HPDE6-E6E7 (cell line): Measurements from ENCODE around the gene EYS.
A peak's percentile ranks its signal among the peaks of the same experiment; 100 is the strongest.
"Not testable (repeated sequence)": the region's sequence is repeated elsewhere in the genome, so short reads cannot be mapped to it uniquely, and the experiment has no call there.

ENCODE experiments used
- DNase-seq: peaks from one replicate; pipeline ENCODE4 v3.0.0; 2011; ENCODE audit warnings: missing footprints; ENCODE audit errors: extremely low spot score

Gene EYS

GRCh38 chr6:63839485-63839884 lies 1867.5 kb downstream of the EYS start:
- DNase-seq, result no peak

DNA sequence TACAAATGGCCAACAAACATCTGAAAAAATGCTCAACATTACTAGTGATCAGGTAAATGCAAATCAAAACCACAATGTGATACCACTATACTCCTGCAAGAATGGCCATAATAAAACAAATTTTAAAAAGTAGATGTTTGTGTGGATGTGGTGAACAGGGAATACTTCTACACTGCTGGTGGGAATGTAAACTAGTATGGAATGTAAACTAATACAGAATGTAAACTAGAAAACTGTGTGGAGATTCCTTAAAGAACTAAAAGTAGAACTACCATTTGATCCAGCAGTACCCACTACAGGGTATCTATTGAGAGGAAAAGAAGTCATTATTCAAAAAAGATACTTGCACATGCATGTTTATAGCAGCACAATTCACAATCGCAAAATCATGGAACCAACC lies 1878.3 kb downstream of the EYS start:
- not testable (repeated sequence) for DNase-seq

DNA sequence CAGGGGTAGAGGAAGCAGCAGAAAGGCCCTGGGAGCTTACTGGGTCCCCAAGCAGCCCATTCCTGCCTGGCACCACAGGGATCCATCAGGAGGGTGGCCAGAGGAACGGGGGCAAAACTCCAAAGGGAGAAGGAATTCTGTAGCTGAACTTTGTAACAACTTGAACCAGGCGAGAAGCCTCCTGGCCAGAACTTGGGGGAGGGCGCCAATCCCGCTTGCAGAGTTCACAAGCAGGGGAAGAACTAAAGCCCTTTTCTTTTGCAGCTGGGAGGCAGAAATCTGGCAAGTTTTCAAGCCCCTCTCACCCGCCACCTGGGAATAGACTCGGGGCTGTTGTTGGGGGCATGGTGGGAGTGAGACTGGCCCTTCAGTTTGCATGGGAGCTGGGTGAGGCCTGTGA lies 1882.3 kb downstream of the EYS start:
- no peak for DNase-seq

- DNase-seq, result no peak
Measured at GRCh38 chr6:63821442-63821841, 1885.6 kb downstream of the EYS start.

- DNase-seq, result no peak
Measured at GRCh38 chr6:63819831-63820230, 1887.2 kb downstream of the EYS start.

DNA sequence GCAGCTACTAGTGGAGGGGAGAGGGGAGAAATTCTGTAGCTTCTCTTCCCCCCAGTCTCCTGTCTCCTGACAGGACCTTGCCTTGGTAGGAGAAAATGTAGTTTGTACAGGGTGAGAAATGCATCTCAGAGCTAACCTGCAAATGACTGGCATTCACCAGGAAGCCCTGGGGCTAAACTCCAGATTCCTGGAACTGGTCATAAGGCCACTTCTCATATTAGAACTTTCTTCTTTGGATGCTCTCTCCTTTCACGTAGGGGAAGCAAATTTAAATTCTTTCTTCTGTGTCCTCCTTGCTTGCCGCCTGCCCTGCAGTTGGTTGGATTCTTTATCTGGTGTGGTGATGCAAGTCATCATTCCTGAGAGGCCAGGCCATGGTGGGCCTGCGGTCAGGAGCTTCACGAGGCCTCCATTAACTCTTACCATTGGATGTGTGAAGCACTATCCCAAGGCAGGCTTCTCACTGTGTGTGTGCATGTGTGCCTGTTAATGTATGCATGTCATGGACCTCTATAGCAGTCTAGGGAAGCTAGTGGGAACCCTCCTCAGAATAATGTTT lies 1889.5 kb downstream of the EYS start:
- no peak for DNase-seq

GRCh38 chr6:63816982-63817436 lies 1890.0 kb downstream of the EYS start:
- DNase-seq, result no peak

DNA sequence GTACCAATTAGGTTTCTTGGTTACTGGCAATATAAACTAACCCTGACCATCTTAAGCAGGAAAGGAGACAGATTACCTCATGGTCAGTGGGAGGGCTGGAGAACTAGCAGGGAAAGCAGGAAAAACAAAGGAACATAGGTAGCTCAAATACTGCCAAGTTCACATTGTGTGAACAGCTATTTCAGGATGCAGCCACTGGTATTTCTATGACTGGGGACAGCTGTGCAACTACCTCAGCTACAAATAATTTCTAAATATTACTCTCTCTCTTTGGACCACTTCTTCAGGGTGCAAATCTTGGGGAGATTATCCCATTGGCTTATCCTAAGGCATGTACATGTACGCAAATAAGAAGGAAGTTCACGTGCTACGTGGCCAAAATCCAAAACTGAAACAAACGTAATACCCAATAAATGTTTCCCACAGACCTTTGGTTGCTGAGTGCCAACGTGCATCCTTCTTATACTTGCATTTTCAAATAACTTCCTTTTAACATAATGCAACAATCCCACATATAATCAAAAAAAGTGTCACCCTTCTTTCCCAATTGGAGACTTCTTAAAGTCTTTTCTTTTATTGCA lies 1890.5 kb downstream of the EYS start:
- no peak for DNase-seq

DNA sequence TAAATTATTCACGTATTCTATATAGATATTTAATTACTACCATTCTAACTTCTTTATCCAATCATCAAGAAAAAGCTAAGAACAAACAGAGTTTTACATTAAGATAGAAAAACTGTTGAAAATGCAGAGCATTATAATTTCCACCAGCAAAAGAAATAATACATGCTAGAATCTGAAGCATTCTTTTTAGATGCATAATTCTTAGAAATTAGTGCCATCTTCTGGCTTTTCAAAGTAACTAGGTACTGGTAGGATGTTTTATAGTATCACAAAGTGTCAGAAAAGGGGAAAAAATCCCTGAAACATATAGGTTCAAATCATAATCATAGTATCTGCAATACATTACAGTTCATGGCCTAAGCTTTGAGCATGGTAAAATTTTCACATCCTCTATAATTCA lies 1892.6 kb downstream of the EYS start:
- DNase-seq, result no peak

- no peak for DNase-seq
Measured at GRCh38 chr6:63813566-63814120, 1893.4 kb downstream of the EYS start.

DNA sequence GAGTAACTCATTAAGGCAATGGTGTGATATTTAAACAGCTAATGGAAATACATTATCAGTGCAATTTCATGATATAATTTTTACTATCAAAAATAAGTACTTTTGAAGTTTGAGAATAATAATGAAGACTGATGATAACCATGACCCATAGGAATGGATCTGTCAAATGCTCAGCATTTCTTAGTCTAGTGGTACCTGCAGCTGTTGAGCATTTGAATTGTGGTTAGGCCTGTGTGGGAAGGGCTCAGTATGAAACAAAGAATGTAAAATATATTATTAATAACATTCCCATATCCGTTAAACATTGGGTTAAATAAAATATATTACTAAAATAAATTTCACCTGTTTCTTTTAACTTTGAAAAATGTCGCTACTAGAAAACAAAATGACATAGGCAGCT lies 1898.5 kb downstream of the EYS start:
- no peak for DNase-seq

DNA sequence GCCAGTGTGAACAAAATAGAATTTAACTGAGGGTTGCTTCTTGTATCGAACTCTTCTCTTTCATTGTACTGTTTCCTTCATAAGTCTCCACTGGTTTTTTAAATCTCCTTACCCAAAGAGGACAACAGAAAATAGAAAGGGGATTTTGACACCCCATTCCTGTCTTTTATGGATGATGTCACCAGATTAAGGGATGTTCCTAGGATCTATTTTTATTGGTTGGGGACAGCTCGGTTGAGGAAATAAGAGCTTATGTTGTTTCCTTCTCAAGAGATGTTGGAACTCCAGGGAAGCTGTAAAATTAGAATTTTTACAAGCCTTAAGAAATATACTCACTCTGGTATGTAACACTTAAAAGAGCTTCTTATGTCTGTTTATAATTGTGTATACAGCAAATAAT lies 1900.0 kb downstream of the EYS start:
- DNase-seq, result no peak

GRCh38 chr6:63806573-63806913 lies 1900.5 kb downstream of the EYS start:
- no peak for DNase-seq

GRCh38 chr6:63805808-63806572 lies 1901.0 kb downstream of the EYS start:
- peak; percentile 27 for DNase-seq

GRCh38 chr6:63805345-63805744 lies 1901.7 kb downstream of the EYS start:
- no peak for DNase-seq

DNA sequence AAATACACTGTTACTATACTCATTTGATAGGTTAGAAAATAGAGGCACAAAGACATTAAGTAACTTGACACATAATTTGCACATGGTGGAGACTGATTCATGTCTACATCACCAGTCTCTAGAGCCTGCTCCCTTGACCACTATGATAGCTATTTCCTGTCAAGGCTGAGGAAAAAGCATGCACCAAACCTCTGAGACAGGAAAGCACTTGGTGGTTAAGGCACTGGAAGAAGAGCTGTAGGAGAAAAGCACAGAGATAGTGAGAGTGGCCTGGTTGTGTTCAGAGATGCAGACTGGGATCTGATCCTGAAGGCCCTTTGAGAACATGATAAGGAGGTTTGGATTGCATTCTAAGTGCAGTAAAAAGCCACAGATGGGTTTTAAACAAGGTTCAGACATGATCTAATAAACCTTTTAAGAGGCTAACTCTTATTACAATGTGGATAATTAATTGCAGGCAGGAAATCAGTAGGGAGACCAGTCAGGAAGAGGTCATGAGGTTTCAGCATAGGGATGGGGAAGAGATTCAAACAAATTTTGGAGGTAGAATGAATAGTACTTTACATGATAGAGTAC lies 1902.6 kb downstream of the EYS start:
- DNase-seq, result peak; percentile 47

- no peak for DNase-seq
Measured at GRCh38 chr6:63803371-63803770, 1903.7 kb downstream of the EYS start.

DNA sequence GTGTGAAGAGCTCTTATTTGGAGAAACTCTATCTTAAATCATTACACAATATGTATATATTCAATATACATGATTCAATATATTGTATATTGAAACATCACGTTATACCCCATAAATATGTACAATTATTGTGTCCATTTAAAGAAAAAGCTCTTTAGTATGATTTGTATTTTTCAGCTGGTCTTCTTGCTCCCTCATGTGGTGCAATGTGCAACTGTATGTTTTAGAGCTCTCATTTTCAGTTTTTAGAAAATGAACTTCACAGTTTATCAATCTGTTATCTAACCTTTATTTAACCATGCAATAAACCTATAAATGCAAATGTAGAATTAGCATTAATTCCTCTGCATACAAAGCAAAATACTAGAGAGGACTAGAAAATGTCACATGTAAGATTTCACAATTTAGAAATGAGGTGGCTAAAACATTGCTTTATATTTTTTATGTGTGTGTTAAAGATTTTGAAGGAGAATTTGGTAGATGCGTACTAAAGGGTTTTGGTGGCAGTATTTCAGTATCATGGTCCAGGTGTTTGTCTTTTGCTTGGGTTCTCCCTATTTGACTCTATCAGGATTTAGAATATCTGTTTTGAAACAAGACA lies 1904.3 kb downstream of the EYS start:
- no peak for DNase-seq

DNA sequence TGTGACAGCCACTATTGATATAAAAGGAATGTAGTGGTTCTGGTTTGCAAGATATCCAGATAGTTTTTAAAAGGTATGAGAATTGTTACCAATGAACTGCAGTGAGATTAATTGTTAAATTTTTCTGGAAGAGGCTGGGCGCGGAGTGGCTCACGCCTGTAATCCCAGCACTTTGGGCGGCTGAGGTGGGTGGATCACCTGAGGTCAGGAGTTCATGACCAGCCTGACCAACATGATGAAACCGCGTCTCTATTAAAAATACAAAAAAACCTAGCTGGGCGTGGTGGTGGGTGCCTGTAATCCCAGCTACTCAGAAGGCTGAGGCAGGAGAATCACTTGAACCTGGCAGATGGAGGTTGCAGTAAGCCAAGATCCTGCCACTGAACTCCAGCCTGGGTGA lies 1906.6 kb downstream of the EYS start:
- DNase-seq, result not testable (repeated sequence)

DNA sequence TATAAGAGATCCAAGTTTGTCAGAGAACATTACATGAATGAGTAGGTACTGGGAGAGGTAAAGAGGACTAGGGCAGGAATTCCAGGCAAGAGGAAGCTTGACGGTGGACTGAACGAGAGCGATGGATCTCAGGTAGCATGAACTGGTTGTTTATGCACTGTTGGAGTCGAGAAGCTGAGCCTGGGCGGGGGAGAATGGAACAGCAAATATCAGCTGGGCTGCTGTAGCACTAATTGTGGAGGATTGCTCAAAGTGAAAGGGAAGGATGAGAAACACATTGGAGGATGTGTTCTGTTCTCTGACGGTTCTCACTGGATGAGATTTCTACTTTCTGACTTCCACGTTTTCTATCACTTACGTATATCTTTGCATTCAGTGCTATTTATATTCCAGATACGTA lies 1907.2 kb downstream of the EYS start:
- no peak for DNase-seq

GRCh38 chr6:63799313-63799712 lies 1907.7 kb downstream of the EYS start:
- no peak for DNase-seq

GRCh38 chr6:63798378-63798777 lies 1908.6 kb downstream of the EYS start:
- no peak for DNase-seq
